GM19324 (cell line): ENCODE measurements around the gene TXNRD1.
"Not testable (repeated sequence)": the region's sequence is repeated elsewhere in the genome, so short reads cannot be mapped to it uniquely, and the experiment has no call there.

Experiments used
- ATAC-seq: cut with Tn5 transposase; IDR thresholded peaks from one replicate; pipeline ENCODE4 v1.9.1; 2021; ENCODE audit warnings: mild to moderate bottlenecking, moderate library complexity; ENCODE audit not compliant: unreplicated experiment, low FRiP score

TXNRD1 gene

DNA sequence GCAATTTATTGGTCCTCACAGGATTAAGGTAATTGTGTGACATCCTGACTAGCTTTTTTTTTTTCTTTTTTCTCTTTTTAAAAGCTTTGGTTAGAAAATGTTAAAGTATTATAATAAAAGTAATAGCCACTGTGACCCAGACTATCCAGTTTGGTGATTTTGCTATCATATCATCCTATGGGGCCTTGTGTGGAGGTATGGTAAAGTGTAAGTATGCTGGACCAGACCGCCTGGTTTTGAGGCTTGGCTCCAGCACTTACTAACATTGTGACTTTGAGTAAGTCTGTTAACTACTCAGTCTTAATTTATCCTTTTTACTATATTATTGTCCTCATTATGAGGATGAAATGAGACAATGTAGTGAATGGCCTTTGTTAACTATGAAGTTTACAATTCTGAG, 103.4 kb downstream of the TXNRD1 start:
- no peak for ATAC-seq

DNA sequence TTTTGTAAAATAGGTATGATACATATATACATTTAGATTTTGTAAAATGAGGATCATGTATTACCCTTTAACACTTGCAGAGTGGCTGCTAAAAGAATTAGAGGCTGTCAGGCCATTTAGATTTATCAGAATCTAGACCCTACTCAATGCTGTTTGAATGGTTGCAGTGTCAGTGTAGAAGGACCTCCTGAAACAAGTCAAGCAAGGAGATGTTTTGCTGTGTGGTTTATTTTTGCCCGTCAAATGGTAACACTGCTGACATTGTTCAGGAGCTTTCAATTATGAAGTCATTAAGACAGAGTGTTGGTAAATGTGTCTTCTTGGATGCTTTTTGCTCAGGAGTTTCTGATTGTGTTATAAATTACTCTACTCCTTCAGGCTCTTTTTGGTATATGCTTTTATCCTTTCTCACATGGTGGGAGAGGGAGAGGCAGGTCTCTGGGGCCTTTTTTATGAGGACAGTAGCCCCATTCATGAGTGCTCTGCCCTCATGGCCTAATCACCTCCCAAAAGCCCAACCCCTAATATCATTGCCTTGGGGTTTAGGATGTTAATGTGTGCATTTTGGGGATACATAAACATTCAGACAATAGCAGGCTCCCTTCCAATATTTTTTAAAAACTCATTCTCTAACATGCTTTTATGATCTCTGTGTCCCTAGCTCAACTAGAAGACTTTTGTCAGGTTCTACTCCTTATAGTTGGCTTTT, 104.5 kb downstream of the TXNRD1 start:
- ATAC-seq, result no peak

- no peak for ATAC-seq
These were observed 105.0 kb downstream of the TXNRD1 start for GRCh38 chr12:104320627-104321024.

GRCh38 chr12:104321949-104322348, 106.4 kb downstream of the TXNRD1 start:
- no peak for ATAC-seq

DNA sequence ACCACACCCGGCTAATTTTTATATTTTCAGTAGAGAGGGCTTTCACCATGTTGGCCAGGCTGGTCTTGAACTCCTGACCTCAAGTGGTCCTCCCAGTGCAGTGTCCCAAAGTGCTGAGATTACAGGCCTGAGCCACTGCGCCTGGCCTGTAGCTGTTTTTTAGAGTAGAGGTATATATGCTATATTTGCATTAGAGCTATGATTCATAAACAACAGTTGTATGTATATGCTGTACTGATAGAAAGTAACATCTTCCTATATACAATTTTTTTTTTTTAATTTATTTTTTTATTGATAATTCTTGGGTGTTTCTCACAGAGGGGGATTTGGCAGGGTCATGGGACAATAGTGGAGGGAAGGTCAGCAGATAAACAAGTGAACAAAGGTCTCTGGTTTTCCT, 107.0 kb downstream of the TXNRD1 start:
- not testable (repeated sequence) for ATAC-seq

DNA sequence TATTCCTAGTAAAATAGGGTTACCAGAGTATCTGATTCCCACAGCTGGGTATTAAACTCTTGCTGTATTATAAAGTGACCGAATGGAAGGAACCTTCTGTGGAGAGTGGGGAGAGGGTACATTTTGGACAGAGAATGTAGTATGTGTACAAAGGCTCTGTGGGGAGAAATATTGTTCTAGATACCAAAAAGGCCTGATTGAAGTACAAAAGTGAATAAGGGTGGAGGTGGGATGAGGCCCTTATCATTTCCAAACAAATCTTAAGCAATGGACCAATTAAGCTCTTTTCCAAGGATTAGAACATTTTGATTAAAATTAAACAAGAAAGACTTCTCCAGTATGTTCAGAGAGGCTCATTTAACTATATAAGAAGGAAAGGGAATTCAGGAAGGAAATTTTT, 108.3 kb downstream of the TXNRD1 start:
- no peak for ATAC-seq

DNA sequence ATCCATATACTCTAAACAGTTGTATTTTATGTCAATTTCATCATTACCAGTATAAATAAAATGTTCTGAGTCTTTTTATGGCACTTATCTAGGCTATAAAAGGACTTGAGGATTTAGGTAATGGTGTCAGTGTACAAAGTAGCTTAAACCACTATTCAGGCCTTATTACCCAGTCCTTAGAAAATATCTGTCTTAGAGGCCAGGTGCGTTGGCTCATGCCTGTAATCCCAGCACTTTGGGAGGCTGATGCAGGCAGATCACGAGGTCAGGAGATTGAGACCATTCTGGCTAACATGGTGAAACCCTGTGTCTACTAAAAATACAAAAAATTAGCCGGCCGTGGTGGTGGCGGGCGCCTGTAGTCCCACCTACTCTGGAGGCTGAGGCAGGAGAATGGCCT, 112.7 kb downstream of the TXNRD1 start:
- ATAC-seq, result not testable (repeated sequence)

DNA sequence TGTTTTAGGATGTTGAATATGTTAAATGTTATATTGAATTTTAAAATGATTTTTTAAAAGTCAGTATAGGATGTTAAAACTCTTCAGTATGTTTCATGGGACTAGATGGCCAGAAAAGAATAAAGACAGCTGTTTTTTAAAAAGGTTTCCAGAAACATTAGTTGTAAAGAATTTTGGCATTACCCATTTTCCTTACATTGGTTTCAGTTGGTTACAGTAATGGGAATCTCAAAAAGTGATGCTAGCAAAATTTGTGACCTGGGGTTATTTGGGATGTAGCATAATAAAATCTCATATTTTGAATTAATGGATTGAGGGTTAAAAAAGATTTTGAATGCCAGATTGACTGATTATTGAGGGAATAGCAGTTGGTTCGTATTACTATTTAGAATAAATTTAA, 113.2 kb downstream of the TXNRD1 start:
- ATAC-seq, result no peak

DNA sequence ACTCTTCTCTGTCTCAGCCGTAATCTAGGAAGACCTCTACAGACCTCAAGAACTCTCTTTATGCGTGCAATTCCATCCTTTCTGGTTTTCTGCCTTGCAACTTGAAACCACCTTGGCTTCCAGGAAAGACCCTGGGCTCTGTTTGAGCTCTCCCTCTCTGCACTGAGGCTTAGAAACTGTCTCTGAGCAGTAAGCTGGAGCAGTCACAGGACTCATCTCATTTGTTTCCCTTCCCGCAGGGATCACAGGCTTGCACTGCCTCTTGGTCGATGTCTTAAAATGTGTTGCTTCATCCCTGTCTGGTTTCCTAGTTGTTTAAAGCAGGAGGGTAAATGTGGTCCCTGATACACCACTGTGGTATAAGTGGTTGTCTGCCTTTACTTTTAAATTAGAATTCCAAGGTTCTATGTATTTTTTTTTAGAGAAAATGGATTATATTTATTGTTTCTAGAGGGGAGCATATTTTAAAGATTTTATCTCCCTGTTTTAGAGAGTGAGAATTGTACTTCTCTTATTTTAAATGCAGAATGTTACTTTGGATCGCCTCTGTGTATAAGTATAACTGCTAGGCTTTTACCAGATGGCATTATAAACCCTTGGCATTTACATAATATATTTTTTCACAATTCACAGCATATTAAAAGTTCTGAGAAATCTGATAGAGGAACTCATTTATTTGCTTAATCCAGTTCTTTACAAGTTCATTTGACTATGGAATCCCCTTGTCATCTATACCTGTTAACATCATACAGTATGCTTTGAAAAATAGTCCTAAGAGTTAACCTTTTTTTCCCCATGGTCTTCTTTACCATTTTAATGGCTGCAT, 114.3 kb downstream of the TXNRD1 start:
- no peak for ATAC-seq

DNA sequence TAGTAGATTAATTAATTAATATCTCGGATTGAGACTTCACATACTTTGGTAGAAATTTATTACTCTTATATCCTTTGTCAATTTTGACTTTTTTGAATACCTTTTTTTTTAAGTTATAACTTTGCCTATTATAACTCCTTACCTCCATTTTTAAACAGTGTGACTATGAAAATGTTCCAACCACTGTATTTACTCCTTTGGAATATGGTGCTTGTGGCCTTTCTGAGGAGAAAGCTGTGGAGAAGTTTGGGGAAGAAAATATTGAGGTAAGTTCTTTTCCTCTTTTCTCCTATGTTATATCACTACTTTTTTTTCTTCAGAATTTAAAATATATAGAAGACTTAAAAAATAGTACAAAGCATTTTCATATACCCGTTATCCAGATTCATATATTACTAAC, 115.8 kb downstream of the TXNRD1 start:
- no peak for ATAC-seq

- not testable (repeated sequence) for ATAC-seq
These were observed 116.7 kb downstream of the TXNRD1 start for GRCh38 chr12:104332273-104332672.

DNA sequence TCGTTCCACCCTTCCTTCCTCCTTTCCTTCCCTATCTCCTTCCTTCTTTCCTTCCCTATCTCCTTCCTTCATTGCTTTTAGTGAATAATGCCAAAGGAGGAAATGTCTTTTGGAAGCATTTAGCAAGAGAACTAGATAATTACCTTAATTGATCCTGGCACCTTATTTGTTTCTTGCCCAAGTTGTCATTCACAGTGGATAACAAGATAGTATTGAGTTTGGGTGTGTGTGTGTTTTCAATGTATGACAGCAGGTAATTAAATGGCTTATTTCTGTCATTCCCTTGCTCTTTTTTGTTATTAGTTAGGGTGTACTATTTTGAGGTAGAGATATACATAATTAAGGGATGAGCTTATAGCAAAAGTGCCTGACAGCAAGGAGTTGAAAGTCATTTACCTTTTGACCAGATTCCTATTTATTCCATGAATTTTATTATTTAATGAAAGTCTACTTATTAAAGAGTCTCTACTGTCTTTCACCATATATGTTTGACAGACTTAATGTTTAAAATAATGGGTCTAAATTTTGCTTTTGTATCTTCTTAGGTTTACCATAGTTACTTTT, 118.2 kb downstream of the TXNRD1 start:
- ATAC-seq, result no peak

DNA sequence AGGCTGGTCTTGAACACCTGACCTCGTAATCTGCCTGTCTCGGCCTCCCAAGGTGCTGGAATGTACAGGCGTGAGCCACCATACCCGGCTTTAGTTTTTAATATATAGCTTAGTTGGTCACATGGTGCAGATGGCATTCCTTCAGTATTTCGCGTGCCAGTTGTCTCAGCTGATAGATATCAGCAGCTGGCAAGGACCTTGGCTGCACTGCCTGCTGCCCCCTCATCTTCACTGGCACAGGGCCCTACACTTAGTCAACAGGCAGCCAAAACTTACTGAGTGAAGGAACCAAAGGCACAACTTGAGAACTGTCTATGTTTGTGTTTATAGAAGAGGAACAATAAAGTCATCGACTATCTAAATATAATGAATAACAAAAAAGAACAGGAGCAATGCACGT, 119.0 kb downstream of the TXNRD1 start:
- ATAC-seq, result no peak

GRCh38 chr12:104336115-104336514, 120.5 kb downstream of the TXNRD1 start:
- ATAC-seq, result no peak

- no peak for ATAC-seq
These were observed 121.5 kb downstream of the TXNRD1 start for GRCh38 chr12:104337030-104337558.

DNA sequence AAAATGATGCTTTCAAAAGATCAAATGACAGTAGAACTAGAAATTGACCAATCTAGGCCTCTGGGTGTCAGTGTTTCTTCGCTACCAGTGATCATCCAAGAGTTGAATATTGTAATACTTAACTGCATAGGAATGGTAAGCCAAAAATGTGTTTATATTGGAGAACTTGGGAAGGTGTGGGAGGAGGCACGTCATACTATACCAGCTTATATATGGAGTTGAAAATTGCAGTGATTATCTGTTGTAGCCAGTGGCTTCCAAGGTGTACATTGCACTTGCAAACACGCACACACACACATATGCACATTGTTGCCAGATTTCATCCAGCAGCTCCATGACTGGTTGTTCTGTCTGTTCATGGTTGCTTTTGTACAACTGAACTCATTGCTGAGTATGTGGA, 124.1 kb downstream of the TXNRD1 start:
- no peak for ATAC-seq

DNA sequence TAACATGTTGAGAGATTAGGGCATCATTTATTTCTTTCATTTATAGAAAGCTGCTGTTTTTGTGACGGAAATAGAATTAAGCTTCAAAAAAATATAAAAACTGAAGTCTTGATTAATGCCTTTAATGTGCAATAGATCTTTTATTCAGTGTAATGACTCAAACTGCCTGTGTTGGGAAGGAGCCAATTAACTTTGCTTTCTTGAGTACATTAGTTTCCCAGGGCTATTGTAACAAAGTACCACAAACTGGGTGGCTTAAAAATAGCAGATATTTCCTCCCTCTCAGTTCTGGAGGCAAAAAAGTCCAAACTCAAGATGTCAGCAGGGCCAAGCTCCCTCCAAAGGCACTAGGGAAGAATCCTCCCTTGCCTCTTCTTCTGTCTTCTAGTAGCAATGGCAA, 124.6 kb downstream of the TXNRD1 start:
- ATAC-seq, result no peak

GRCh38 chr12:104340925-104341611, 125.5 kb downstream of the TXNRD1 start:
- no peak for ATAC-seq

DNA sequence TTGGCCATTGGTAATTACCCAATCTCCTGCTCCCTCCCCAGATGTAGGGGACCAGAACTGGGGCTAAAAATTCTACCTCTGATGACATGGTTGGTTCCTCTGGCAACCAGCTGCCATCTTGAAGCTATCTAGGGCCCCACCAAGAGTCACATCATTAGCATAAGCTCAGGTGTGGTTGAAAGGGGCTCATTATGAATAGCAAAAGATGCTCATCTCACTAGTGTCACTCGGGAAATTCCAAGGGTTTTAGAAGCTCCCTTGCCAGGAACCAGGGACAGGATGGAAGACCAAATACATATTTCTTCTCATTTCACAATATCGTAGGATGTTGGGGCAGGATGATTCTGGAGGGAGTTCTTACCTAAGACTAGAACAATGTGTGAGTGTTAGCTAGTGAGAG, 126.6 kb downstream of the TXNRD1 start:
- no peak for ATAC-seq

GRCh38 chr12:104342635-104343249, 127.2 kb downstream of the TXNRD1 start:
- no peak for ATAC-seq
